Left lung (tissue), 10 donors: Measurements from ENCODE around the gene COL20A1. TPM values are rescaled to one million over a fixed set of nuclear protein-coding genes. Genes with fewer than 3 reads are reported as not detected.
A peak's percentile ranks its signal among the peaks of the same experiment; 100 is the strongest.

ENCODE experiments used
- ATAC-seq: fragments of 200-7000 bp; cut with Tn5 transposase; one replicate; pipeline ENCODE4 v1.9.1; 2020; ENCODE audit warnings: moderate library complexity
- DNase-seq, 4 donors: peaks; one replicate each; pipeline ENCODE4 v3.0.0-alpha.2; 2013 to 2020
- H3K27ac ChIP-seq, 2 donors: fragments of 200-600 bp; sonication (generic) in 1 of 2; one replicate each; pipeline versions ENCODE4 v1.5.0 to v1.8.0; 2020 to 2021
- H3K27me3 ChIP-seq, 2 donors: fragments of 200-600 bp; sonication (generic) in 1 of 2; one replicate each; pipeline versions ENCODE4 v1.5.0 to v1.8.0; 2020 to 2021
- H3K36me3 ChIP-seq, 2 donors: fragments of 200-600 bp; sonication (generic) in 1 of 2; one replicate each; pipeline versions ENCODE4 v1.5.0 to v1.8.0; 2020 to 2021
- H3K4me1 ChIP-seq, 2 donors: fragments of 200-600 bp; one replicate each; pipeline ENCODE4 v1.8.0; 2021
- H3K4me3 ChIP-seq, 2 donors: fragments of 200-600 bp; sonication (generic) in 1 of 2; one replicate each; pipeline versions ENCODE4 v1.5.0 to v1.8.0; 2020 to 2021; ENCODE audit warnings: mild to moderate bottlenecking in 1 of 2
- H3K9me3 ChIP-seq, 2 donors: fragments of 200-600 bp; sonication (generic) in 1 of 2; one replicate each; pipeline versions ENCODE4 v1.5.0 to v1.8.0; 2020 to 2021
- CTCF ChIP-seq, 2 donors: fragments of 200-600 bp; sonication (generic) in 1 of 2; IDR thresholded peaks; one replicate each; pipeline versions ENCODE4 v1.5.0 to v1.8.0; 2021; ENCODE audit warnings: antibody characterized with exemption in 2 of 2
- intact Hi-C, 2 donors: fragments of 100-400 bp; cut with DNase I; formaldehyde crosslinking; loops; one replicate each; pipeline versions ENCODE4 v1.11.2 to v1.14.2; 2022
- polyA plus RNA-seq, 6 donors: library from polyadenylated mRNA; unstranded; fragments of 120-200 nt; gene quantifications; one replicate each; pipeline ENCODE4 v1.2.1, GENCODE V29; 2013; ENCODE audit not compliant: insufficient read length in 6 of 6
- total RNA-seq, 2 donors: library from RNA; stranded (reverse); fragmentation: NEBNext Ultra II Directional; extraction: Animal tissue kit (Norgen Biotek cat#: 25700); gene quantifications; one replicate each; pipeline ENCODE4 v1.2.1, GENCODE V29; 2021
- donor health status: DM: no; HTN: yes; CAD: no.
- donor health status: DM: no; HTN: no; CAD: no.

The COL20A1 gene
- total and polyA plus RNA-seq, 8 donors = 0.08 to 0.31 (median 0.24) TPM; not detected in 2

- intact Hi-C loops = no loop called here
- DNase-seq (peak in 1 of 4 donors; percentile 55), ATAC-seq (no peak)
- Histone ChIP-seq H3K4me3 (no peak overlapping the region), H3K36me3 (no peaks in the 10 kb centered on the region), H3K9me3 (no peaks in the 10 kb centered on the region), H3K27ac (no peak overlapping the region), H3K4me1 (no peaks in the 10 kb centered on the region), H3K27me3 (peaks cover 18 to 81% of the 10 kb centered on the region in 2 donors)
- TF ChIP-seq CTCF (IDR thresholded peaks at IDR 0.05) = no peak
Observed at GRCh38 chr20:63356931-63357879, 64.2 kb downstream of the COL20A1 start.

- Histone ChIP-seq H3K27me3 (peaks cover 18 to 81% of the 10 kb centered on the region in 2 donors), H3K9me3 (no peaks in the 10 kb centered on the region), H3K4me3 (no peak overlapping the region), H3K36me3 (no peaks in the 10 kb centered on the region), H3K4me1 (no peaks in the 10 kb centered on the region), H3K27ac (no peak overlapping the region)
- no peak for TF ChIP-seq CTCF (IDR thresholded peaks at IDR 0.05)
- DNase-seq = peak in 1 of 4 donors; percentile 67
- ATAC-seq = peak; percentile 31
- intact Hi-C loops = no loop called here
Observed at GRCh38 chr20:63357921-63358905, 65.2 kb downstream of the COL20A1 start.

- ATAC-seq (no peak), DNase-seq (peak in 1 of 4 donors; percentile 76)
- Histone ChIP-seq H3K4me3 (no peak overlapping the region), H3K27me3 (peaks cover 18 to 91% of the 10 kb centered on the region in 2 donors), H3K36me3 (no peaks in the 10 kb centered on the region), H3K9me3 (no peaks in the 10 kb centered on the region), H3K4me1 (no peaks in the 10 kb centered on the region), H3K27ac (no peak overlapping the region)
- no peak for TF ChIP-seq CTCF (IDR thresholded peaks at IDR 0.05)
- intact Hi-C loops = no loop called here
Observed at GRCh38 chr20:63359164-63359934, 66.4 kb downstream of the COL20A1 start.

GRCh38 chr20:63359937-63360849, 67.2 kb downstream of the COL20A1 start:
- intact Hi-C loops = no loop called here
- no peak for TF ChIP-seq CTCF (IDR thresholded peaks at IDR 0.05)
- no peaks in the 10 kb centered on the region for H3K9me3 ChIP-seq
- DNase-seq = peak in 1 of 4 donors; percentile 65
- H3K27ac ChIP-seq = no peak overlapping the region
- H3K27me3 ChIP-seq = peaks cover 18 to 92% of the 10 kb centered on the region in 2 donors
- H3K36me3 ChIP-seq = no peaks in the 10 kb centered on the region
- no peaks in the 10 kb centered on the region for H3K4me1 ChIP-seq
- H3K4me3 ChIP-seq = no peak overlapping the region
- no peak for ATAC-seq
